Osteoblast (primary cell): ENCODE results near the gene MYO3B. TPM values are rescaled to one million over a fixed set of nuclear protein-coding genes. Genes with fewer than 3 reads are reported as not detected.

ENCODE experiments used
- DNase-seq: peaks from one replicate; pipeline ENCODE4 v3.0.0; 2011; ENCODE audit warnings: low spot score, mixed read lengths; ENCODE audit not compliant: insufficient read length; ENCODE audit errors: missing footprints
- H2AFZ ChIP-seq: 2 replicates; pipeline ENCODE4 v1.6.0; 2011; ENCODE audit warnings: mild to moderate bottlenecking, low read length
- H3K27ac ChIP-seq: 2 replicates; pipeline ENCODE4 v1.5.1; 2011; ENCODE audit warnings: mild to moderate bottlenecking, low read depth, low read length, moderate library complexity
- H3K27me3 ChIP-seq: 2 replicates; pipeline ENCODE4 v1.6.0; 2012; ENCODE audit warnings: mild to moderate bottlenecking, control low read depth, inconsistent platforms, low read length, moderate library complexity; ENCODE audit not compliant: insufficient read depth
- H3K36me3 ChIP-seq: 2 replicates; pipeline ENCODE4 v1.5.1; 2011; ENCODE audit warnings: mild to moderate bottlenecking, low read length, control low read depth, moderate library complexity; ENCODE audit not compliant: insufficient read depth
- H3K4me1 ChIP-seq: 2 replicates; pipeline ENCODE4 v1.5.1; 2011; ENCODE audit warnings: mild to moderate bottlenecking, low read length, control low read depth, moderate library complexity; ENCODE audit not compliant: insufficient read depth
- H3K4me2 ChIP-seq: 2 replicates; pipeline ENCODE4 v1.6.0; 2011; ENCODE audit warnings: mild to moderate bottlenecking, low read length; ENCODE audit not compliant: insufficient read depth
- H3K4me3 ChIP-seq: fragments of 200-600 bp; sonication (generic); 3 replicates; pipeline ENCODE4 v1.5.1; 2012; ENCODE audit warnings: mild to moderate bottlenecking, low read length, inconsistent platforms; ENCODE audit not compliant: insufficient read depth
- H3K79me2 ChIP-seq: 2 replicates; pipeline ENCODE4 v1.6.0; 2012; ENCODE audit warnings: mild to moderate bottlenecking, low read length, control low read depth, inconsistent platforms; ENCODE audit not compliant: insufficient read depth
- H3K9me3 ChIP-seq: 2 replicates; pipeline ENCODE4 v1.5.1; 2011; ENCODE audit warnings: low read depth, low read length, control low read depth
- H4K20me1 ChIP-seq: 2 replicates; pipeline ENCODE4 v1.6.0; 2012; ENCODE audit warnings: mild to moderate bottlenecking, low read length, control low read depth; ENCODE audit not compliant: insufficient read depth
- total RNA-seq: library from RNA; depleted of rRNA; stranded (reverse); fragments of >200 nt; gene quantifications from 2 replicates; pipeline ENCODE4 v1.2.3, GENCODE V29; 2012
- TF ChIP-seq, protein P1 (sequence below): IDR thresholded peaks from 2 replicates; pipeline ENCODE4 v1.5.1; 2011; ENCODE audit warnings: mild to moderate bottlenecking, low read depth, low read length, moderate library complexity; ENCODE audit errors: extremely low read depth

Gene MYO3B
- total RNA-seq, 1 donor: 0.36 TPM

DNA sequence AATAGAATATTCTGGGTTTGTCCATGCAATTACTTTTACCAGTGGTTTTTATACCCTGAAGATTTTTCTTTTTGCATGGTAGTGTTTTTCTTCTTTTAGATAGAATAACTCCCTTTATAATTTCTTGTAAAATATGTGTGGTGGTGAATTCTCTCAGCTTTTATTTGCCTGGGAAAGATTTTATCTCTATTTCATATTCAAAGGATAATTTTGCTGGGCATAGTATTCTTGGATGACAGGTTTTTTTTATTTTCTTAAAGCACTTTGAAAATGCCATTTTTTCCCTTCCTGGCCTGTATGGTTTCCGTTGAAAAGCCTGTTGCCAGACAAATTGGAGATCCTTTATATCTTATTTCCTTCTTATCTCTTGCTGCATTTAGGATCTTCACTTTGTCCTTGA is 113.5 kb downstream of the MYO3B start:
- H3K27ac ChIP-seq: no peak overlapping the region
- no peak overlapping the region for H2AFZ ChIP-seq
- no peak overlapping the region for H3K4me3 ChIP-seq
- H4K20me1 ChIP-seq: no peaks in the 10 kb centered on the region
- no peaks in the 10 kb centered on the region for H3K79me2 ChIP-seq
- TF ChIP-seq, protein P1, sequence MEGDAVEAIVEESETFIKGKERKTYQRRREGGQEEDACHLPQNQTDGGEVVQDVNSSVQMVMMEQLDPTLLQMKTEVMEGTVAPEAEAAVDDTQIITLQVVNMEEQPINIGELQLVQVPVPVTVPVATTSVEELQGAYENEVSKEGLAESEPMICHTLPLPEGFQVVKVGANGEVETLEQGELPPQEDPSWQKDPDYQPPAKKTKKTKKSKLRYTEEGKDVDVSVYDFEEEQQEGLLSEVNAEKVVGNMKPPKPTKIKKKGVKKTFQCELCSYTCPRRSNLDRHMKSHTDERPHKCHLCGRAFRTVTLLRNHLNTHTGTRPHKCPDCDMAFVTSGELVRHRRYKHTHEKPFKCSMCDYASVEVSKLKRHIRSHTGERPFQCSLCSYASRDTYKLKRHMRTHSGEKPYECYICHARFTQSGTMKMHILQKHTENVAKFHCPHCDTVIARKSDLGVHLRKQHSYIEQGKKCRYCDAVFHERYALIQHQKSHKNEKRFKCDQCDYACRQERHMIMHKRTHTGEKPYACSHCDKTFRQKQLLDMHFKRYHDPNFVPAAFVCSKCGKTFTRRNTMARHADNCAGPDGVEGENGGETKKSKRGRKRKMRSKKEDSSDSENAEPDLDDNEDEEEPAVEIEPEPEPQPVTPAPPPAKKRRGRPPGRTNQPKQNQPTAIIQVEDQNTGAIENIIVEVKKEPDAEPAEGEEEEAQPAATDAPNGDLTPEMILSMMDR: no peak
- no peak overlapping the region for H3K4me2 ChIP-seq
- H3K9me3 ChIP-seq: no peaks in the 10 kb centered on the region
- H3K27me3 ChIP-seq: no peaks in the 10 kb centered on the region
- DNase-seq: no peak
- no peaks in the 10 kb centered on the region for H3K36me3 ChIP-seq
- no peaks in the 10 kb centered on the region for H3K4me1 ChIP-seq

DNA sequence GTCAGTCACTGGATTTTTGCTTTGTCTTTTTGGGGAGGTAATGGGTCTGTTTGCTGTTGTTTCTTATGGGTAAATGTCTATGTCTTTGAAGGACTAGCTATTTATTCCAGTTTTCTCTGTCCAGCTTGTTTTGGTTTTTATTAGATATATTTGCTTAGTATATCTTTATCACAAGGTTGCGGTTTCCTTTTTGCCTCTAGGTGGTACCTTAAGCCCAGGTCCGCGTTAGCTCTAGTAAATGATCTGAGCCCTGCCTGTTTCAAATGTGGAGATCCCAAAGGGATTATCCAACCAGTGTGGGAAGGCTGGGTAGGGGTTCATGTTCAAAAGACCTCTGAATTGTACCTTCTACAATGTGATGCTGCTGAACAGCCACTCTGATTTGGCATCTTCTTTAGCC is 114.5 kb downstream of the MYO3B start:
- no peaks in the 10 kb centered on the region for H3K9me3 ChIP-seq
- H3K27ac ChIP-seq: no peak overlapping the region
- no peak for DNase-seq
- no peaks in the 10 kb centered on the region for H4K20me1 ChIP-seq
- TF ChIP-seq, protein P1: no peak
- no peak overlapping the region for H3K4me3 ChIP-seq
- no peaks in the 10 kb centered on the region for H3K79me2 ChIP-seq
- H2AFZ ChIP-seq: no peak overlapping the region
- no peaks in the 10 kb centered on the region for H3K27me3 ChIP-seq
- no peak overlapping the region for H3K4me2 ChIP-seq
- H3K4me1 ChIP-seq: no peaks in the 10 kb centered on the region
- no peaks in the 10 kb centered on the region for H3K36me3 ChIP-seq

DNA sequence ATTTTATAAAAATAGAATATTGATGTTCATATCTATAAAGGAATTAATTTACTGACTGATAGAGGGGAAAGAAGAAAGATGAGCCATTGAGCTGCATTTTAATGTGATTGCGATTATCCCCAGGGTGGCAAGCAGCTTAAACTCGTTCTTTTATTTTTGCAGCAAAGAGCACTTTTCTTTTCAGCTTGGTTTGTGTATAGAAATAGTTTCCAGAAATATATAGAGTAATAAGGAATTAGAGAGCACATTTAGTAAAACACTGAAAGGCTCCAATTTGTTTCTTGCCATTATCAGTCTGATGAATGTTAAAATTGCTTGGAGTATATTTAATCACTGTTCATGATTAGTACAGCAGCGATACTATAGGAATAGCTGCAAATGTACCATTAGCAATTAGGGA is 119.5 kb downstream of the MYO3B start:
- no peaks in the 10 kb centered on the region for H3K9me3 ChIP-seq

DNA sequence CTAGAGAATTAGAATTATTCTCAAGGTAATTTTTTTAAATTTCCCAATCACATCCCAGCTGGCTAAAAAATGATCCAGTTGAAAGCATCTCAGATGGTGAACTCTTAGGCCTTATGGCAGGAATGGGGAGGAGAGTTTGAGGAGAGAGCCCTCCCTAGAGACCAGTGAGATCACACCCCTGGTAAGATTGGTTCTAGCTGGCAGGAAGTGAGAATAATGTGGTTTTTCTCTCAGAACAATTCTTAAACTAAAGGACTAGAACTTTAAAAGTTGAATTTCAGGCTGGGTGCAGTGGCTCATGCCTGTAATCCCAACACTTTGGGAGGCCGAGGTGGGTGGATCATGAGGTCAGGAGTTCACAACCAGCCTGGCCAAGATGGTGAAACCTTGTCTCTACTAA is 120.2 kb downstream of the MYO3B start:
- Histone ChIP-seq H3K4me2 (no peak overlapping the region), H3K27me3 (no peaks in the 10 kb centered on the region), H3K9me3 (no peaks in the 10 kb centered on the region), H4K20me1 (no peaks in the 10 kb centered on the region), H3K4me3 (no peak overlapping the region), H3K27ac (no peak overlapping the region), H3K79me2 (no peaks in the 10 kb centered on the region), H3K36me3 (no peaks in the 10 kb centered on the region), H3K4me1 (no peaks in the 10 kb centered on the region), H2AFZ (no peak overlapping the region)
- peak; percentile 6 for DNase-seq
- TF ChIP-seq, protein P1: no peak

More for the DNA sequence above, 119.5 kb downstream of the MYO3B start:
- H3K27ac ChIP-seq: no peak overlapping the region
- DNase-seq: no peak
- no peak overlapping the region for H2AFZ ChIP-seq
- TF ChIP-seq, protein P1: no peak
- H3K4me3 ChIP-seq: no peak overlapping the region
- no peaks in the 10 kb centered on the region for H3K36me3 ChIP-seq
- no peaks in the 10 kb centered on the region for H3K27me3 ChIP-seq
- no peaks in the 10 kb centered on the region for H3K4me1 ChIP-seq
- no peak overlapping the region for H3K4me2 ChIP-seq
- H4K20me1 ChIP-seq: no peaks in the 10 kb centered on the region
- H3K79me2 ChIP-seq: no peaks in the 10 kb centered on the region
